ENCODE measurements around the gene PHLDB2.

PHLDB2 gene

DNA sequence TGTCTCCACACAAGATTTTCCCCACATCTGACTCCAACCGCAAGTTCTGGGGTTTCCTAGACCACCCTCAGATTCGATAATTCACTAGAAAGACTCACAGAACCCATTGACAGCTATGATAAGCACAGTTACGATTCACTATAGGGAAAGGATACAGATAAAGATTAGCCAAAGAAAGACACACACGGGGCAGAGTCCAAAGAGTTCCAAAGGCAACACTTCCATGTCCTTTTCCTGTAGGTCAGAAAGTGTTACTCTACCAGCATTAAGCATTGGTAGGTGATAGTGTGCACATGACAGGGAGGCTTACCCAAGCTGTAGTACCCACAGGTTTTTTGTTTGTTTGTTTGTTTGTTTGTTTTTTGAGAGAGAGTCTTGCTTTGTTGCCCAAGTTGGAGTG, 48.1 kb downstream of the PHLDB2 start:
- peak overlapping the region; percentile 59 for H3K27ac ChIP-seq (ENCODE audit: low read length, poor library complexity, severe bottlenecking)
- H3K4me3 ChIP-seq (ENCODE audit: insufficient read depth in 1 of 2, low read depth in 1 of 2, low read length in 2 of 2), result no peak overlapping the region
- no peak overlapping the region for H4K8ac ChIP-seq (ENCODE audit: low read length)
- peak overlapping the region in 1 of 2 experiments; percentile 31 for H3K18ac ChIP-seq (ENCODE audit: low read depth in 1 of 2, low read length in 2 of 2)
- H3K4ac ChIP-seq (ENCODE audit: low read depth in 1 of 2, low read length in 2 of 2), result no peak overlapping the region
- H2AK5ac ChIP-seq (ENCODE audit: low read length, severe bottlenecking), result peak overlapping the region; percentile 91
- DNase-seq, result no peak
- H3K14ac ChIP-seq (ENCODE audit: low read length in 2 of 2), result no peak overlapping the region
- H3K23ac ChIP-seq (ENCODE audit: low read length in 2 of 2), result no peak overlapping the region
- no peaks in the 10 kb centered on the region for H3K9me3 ChIP-seq (ENCODE audit: control insufficient read depth, low read length)
- no peak overlapping the region for H2BK15ac ChIP-seq (ENCODE audit: low read depth, poor library complexity, severe bottlenecking)
- no peak overlapping the region for H2BK12ac ChIP-seq (ENCODE audit: low read length in 2 of 2)
- WGBS, result 86% methylated on average over 3 of the region's 4 CpGs
- H3K27me3 ChIP-seq (ENCODE audit: control insufficient read depth in 1 of 2, insufficient read depth in 1 of 2, low read length in 2 of 2), result no peaks in the 10 kb centered on the region
- H3K79me1 ChIP-seq (replicated peaks; ENCODE audit: low read length, poor library complexity, severe bottlenecking), result peaks cover 27% of the 10 kb centered on the region
- no peak overlapping the region for H3K4me2 ChIP-seq (ENCODE audit: low read length, poor library complexity, severe bottlenecking)
- H2AFZ ChIP-seq (ENCODE audit: low read depth, low read length), result no peak overlapping the region
- peaks cover 9% of the 10 kb centered on the region for H3K4me1 ChIP-seq (ENCODE audit: control insufficient read depth, insufficient read depth, low read depth, low read length)
- H2BK120ac ChIP-seq (ENCODE audit: low read depth, low read length), result no peak overlapping the region
- no peak overlapping the region for H2BK5ac ChIP-seq (ENCODE audit: low read depth, low read length, poor library complexity, severe bottlenecking)
- no peak overlapping the region for H4K91ac ChIP-seq (ENCODE audit: low read length)
- no peak overlapping the region for H3K9ac ChIP-seq (ENCODE audit: low read length)
- H3K36me3 ChIP-seq (ENCODE audit: control insufficient read depth in 1 of 2, insufficient read depth in 2 of 2, low read depth in 1 of 2, low read length in 2 of 2), result peaks cover 11 to 22% of the 10 kb centered on the region in 2 experiments

DNA sequence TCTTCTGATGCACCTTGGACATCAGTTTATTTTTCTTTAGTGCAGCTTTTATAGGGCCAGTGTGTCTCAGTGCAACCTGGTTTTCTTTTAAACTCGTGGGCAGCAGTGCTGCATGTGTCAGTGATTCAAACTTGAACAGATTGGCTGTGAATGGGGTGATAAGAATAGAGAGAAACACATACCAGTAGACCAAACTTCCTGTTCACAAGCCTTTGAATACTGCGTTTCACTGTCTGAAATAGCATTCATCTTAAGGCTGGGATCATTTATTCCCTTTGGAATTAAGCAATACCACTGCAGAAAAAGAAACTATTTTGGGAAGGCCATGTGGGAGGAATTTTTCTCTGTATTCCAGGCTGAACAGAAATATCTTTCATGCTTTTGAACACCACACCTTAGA, 51.7 kb downstream of the PHLDB2 start:
- H3K36me3 ChIP-seq (ENCODE audit: control insufficient read depth in 1 of 2, insufficient read depth in 2 of 2, low read depth in 1 of 2, low read length in 2 of 2), result peaks cover 15 to 44% of the 10 kb centered on the region in 2 experiments
- H3K9ac ChIP-seq (ENCODE audit: low read length), result peak overlapping the region; percentile 35
- 13% methylated on average over 2 of the region's 2 CpGs for WGBS
- H3K4me1 ChIP-seq (ENCODE audit: control insufficient read depth, insufficient read depth, low read depth, low read length), result peaks cover 10% of the 10 kb centered on the region
- no peak overlapping the region for H3K18ac ChIP-seq (ENCODE audit: low read depth in 1 of 2, low read length in 2 of 2)
- no peaks in the 10 kb centered on the region for H3K9me3 ChIP-seq (ENCODE audit: control insufficient read depth, low read length)
- H3K4me2 ChIP-seq (ENCODE audit: low read length, poor library complexity, severe bottlenecking), result no peak overlapping the region
- no peak overlapping the region for H2BK15ac ChIP-seq (ENCODE audit: low read depth, poor library complexity, severe bottlenecking)
- H4K91ac ChIP-seq (ENCODE audit: low read length), result no peak overlapping the region
- H3K79me1 ChIP-seq (replicated peaks; ENCODE audit: low read length, poor library complexity, severe bottlenecking), result peaks cover 32% of the 10 kb centered on the region
- no peak overlapping the region for H2BK12ac ChIP-seq (ENCODE audit: low read length in 2 of 2)
- H3K27ac ChIP-seq (ENCODE audit: low read length, poor library complexity, severe bottlenecking), result peak overlapping the region; percentile 8
- H2BK120ac ChIP-seq (ENCODE audit: low read depth, low read length), result no peak overlapping the region
- no peak overlapping the region for H3K14ac ChIP-seq (ENCODE audit: low read length in 2 of 2)
- H2AK5ac ChIP-seq (ENCODE audit: low read length, severe bottlenecking), result no peak overlapping the region
- H3K4ac ChIP-seq (ENCODE audit: low read depth in 1 of 2, low read length in 2 of 2), result no peak overlapping the region
- H3K4me3 ChIP-seq (ENCODE audit: insufficient read depth in 1 of 2, low read depth in 1 of 2, low read length in 2 of 2), result no peak overlapping the region
- no peak overlapping the region for H3K23ac ChIP-seq (ENCODE audit: low read length in 2 of 2)
- H4K8ac ChIP-seq (ENCODE audit: low read length), result no peak overlapping the region
- H2AFZ ChIP-seq (ENCODE audit: low read depth, low read length), result no peak overlapping the region
- no peaks in the 10 kb centered on the region for H3K27me3 ChIP-seq (ENCODE audit: control insufficient read depth in 1 of 2, insufficient read depth in 1 of 2, low read length in 2 of 2)
- peak; percentile 81 for DNase-seq
- no peak overlapping the region for H2BK5ac ChIP-seq (ENCODE audit: low read depth, low read length, poor library complexity, severe bottlenecking)

DNA sequence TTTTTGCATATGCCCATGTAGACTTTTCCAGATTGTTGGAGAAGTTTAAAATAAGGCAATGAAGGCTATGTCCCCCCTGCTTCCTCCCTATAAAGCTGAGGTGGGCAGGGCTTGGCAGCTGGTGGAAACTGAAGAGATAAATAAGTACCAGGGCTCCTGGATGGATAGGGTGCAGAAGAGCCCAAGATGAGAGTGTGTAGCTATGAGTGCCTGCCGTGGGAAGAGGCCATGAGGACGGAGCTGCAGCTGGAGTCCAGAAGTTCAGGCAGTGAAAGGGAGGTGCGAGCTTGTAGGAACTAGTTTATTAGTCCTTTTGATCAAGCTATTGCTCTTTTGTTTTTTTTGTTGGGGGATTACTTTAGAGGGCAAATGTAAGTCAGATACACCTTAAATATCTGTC, 52.4 kb downstream of the PHLDB2 start:
- no peak overlapping the region for H2AK5ac ChIP-seq (ENCODE audit: low read length, severe bottlenecking)
- WGBS, result 82% methylated on average over 3 of the region's 3 CpGs

DNA sequence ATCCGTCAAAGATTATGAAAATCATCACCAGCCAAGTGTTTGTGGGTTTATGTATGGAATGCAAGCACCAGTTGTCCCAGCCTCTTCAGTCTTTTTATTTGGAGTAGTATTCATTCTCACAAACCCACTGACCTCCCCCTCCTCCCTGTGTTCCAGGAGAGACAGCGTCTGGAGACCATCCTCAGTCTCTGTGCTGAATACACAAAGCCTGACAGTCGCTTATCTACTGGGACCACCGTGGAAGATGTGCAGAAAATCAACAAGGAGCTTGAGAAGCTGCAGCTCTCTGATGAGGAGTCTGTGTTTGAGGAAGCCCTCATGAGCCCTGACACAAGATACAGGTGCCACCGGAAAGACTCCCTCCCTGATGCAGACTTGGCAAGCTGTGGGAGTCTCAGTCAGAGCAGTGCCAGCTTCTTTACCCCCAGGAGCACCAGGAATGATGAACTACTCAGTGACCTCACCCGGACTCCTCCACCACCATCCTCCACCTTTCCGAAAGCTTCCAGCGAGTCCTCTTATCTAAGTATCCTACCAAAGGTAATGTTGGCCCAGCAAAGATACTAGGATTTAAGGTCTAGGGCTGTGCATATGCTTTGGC, 54.2 kb downstream of the PHLDB2 start:
- H3K4me1 ChIP-seq (ENCODE audit: control insufficient read depth, insufficient read depth, low read depth, low read length), result peaks cover 11% of the 10 kb centered on the region
- H3K23ac ChIP-seq (ENCODE audit: low read length in 2 of 2), result no peak overlapping the region
- H4K8ac ChIP-seq (ENCODE audit: low read length), result peak overlapping the region; percentile 24
- no peak overlapping the region for H2AFZ ChIP-seq (ENCODE audit: low read depth, low read length)
- H2BK15ac ChIP-seq (ENCODE audit: low read depth, poor library complexity, severe bottlenecking), result no peak overlapping the region
- H2BK12ac ChIP-seq (ENCODE audit: low read length in 2 of 2), result no peak overlapping the region
- H3K4me3 ChIP-seq (ENCODE audit: insufficient read depth in 1 of 2, low read depth in 1 of 2, low read length in 2 of 2), result no peak overlapping the region
- peak overlapping the region; percentile 26 for H2AK5ac ChIP-seq (ENCODE audit: low read length, severe bottlenecking)
- H2BK5ac ChIP-seq (ENCODE audit: low read depth, low read length, poor library complexity, severe bottlenecking), result no peak overlapping the region
- no peak overlapping the region for H3K4me2 ChIP-seq (ENCODE audit: low read length, poor library complexity, severe bottlenecking)
- no peak for DNase-seq
- no peak overlapping the region for H3K27ac ChIP-seq (ENCODE audit: low read length, poor library complexity, severe bottlenecking)
- H2BK120ac ChIP-seq (ENCODE audit: low read depth, low read length), result no peak overlapping the region
- H3K9me3 ChIP-seq (ENCODE audit: control insufficient read depth, low read length), result no peaks in the 10 kb centered on the region
- H4K91ac ChIP-seq (ENCODE audit: low read length), result no peak overlapping the region
- peaks cover 10 to 56% of the 10 kb centered on the region in 2 experiments for H3K36me3 ChIP-seq (ENCODE audit: control insufficient read depth in 1 of 2, insufficient read depth in 2 of 2, low read depth in 1 of 2, low read length in 2 of 2)
- H3K4ac ChIP-seq (ENCODE audit: low read depth in 1 of 2, low read length in 2 of 2), result no peak overlapping the region
- WGBS, result 67% methylated on average over 6 of the region's 8 CpGs
- H3K27me3 ChIP-seq (ENCODE audit: control insufficient read depth in 1 of 2, insufficient read depth in 1 of 2, low read length in 2 of 2), result no peaks in the 10 kb centered on the region
- peak overlapping the region in 1 of 2 experiments; percentile 49 for H3K14ac ChIP-seq (ENCODE audit: low read length in 2 of 2)
- peaks cover 28% of the 10 kb centered on the region for H3K79me1 ChIP-seq (replicated peaks; ENCODE audit: low read length, poor library complexity, severe bottlenecking)
- H3K18ac ChIP-seq (ENCODE audit: low read depth in 1 of 2, low read length in 2 of 2), result no peak overlapping the region
- H3K9ac ChIP-seq (ENCODE audit: low read length), result no peak overlapping the region

More for the DNA sequence above, 52.4 kb downstream of the PHLDB2 start:
- no peak overlapping the region for H3K14ac ChIP-seq (ENCODE audit: low read length in 2 of 2)
- no peak overlapping the region for H3K23ac ChIP-seq (ENCODE audit: low read length in 2 of 2)
- H4K8ac ChIP-seq (ENCODE audit: low read length), result no peak overlapping the region
- no peak overlapping the region for H2AFZ ChIP-seq (ENCODE audit: low read depth, low read length)
- H3K4ac ChIP-seq (ENCODE audit: low read depth in 1 of 2, low read length in 2 of 2), result no peak overlapping the region
- H3K36me3 ChIP-seq (ENCODE audit: control insufficient read depth in 1 of 2, insufficient read depth in 2 of 2, low read depth in 1 of 2, low read length in 2 of 2), result peaks cover 15 to 45% of the 10 kb centered on the region in 2 experiments
- no peak overlapping the region for H2BK5ac ChIP-seq (ENCODE audit: low read depth, low read length, poor library complexity, severe bottlenecking)
- H3K9ac ChIP-seq (ENCODE audit: low read length), result peak overlapping the region; percentile 35
- H2BK15ac ChIP-seq (ENCODE audit: low read depth, poor library complexity, severe bottlenecking), result no peak overlapping the region
- H3K4me3 ChIP-seq (ENCODE audit: insufficient read depth in 1 of 2, low read depth in 1 of 2, low read length in 2 of 2), result no peak overlapping the region
- H3K79me1 ChIP-seq (replicated peaks; ENCODE audit: low read length, poor library complexity, severe bottlenecking), result peaks cover 32% of the 10 kb centered on the region
- no peaks in the 10 kb centered on the region for H3K27me3 ChIP-seq (ENCODE audit: control insufficient read depth in 1 of 2, insufficient read depth in 1 of 2, low read length in 2 of 2)
- DNase-seq, result no peak
- H2BK12ac ChIP-seq (ENCODE audit: low read length in 2 of 2), result no peak overlapping the region
- no peaks in the 10 kb centered on the region for H3K9me3 ChIP-seq (ENCODE audit: control insufficient read depth, low read length)
- no peak overlapping the region for H2BK120ac ChIP-seq (ENCODE audit: low read depth, low read length)
- H4K91ac ChIP-seq (ENCODE audit: low read length), result no peak overlapping the region
- no peak overlapping the region for H3K18ac ChIP-seq (ENCODE audit: low read depth in 1 of 2, low read length in 2 of 2)
- H3K4me2 ChIP-seq (ENCODE audit: low read length, poor library complexity, severe bottlenecking), result no peak overlapping the region
- H3K4me1 ChIP-seq (ENCODE audit: control insufficient read depth, insufficient read depth, low read depth, low read length), result peaks cover 10% of the 10 kb centered on the region
- H3K27ac ChIP-seq (ENCODE audit: low read length, poor library complexity, severe bottlenecking), result no peak overlapping the region
